Natural killer cell treated with Interleukin-12 subunit alpha and Interleukin-12 subunit beta and Interleukin-15 and Interleukin-18, amount 100 ng/mL, for 72 hours (primary cell): ENCODE results near the gene GNG12. TPM values are rescaled to one million over a fixed set of nuclear protein-coding genes. Genes with fewer than 3 reads are reported as not detected.
"Not testable (repeated sequence)": the region's sequence is repeated elsewhere in the genome, so short reads cannot be mapped to it uniquely, and the experiment has no call there.

Experiments
- ATAC-seq, 2 donors: fragments of 150-1000 bp; cut with Tn5 transposase in 1 of 2; sonication (Bioruptor Pico), chemical (Tn5 transposase) in 1 of 2; 2 replicates each; pipeline ENCODE4 v1.10.0; 2021
- DNase-seq: peaks from one replicate; pipeline ENCODE4 v3.0.0; 2022; ENCODE audit warnings: low spot score
- H3K27ac Mint-ChIP-seq, 2 donors: 1 replicate in 1 of 2; 2 replicates in 1 of 2; pipeline ENCODE4 v1.8.0; 2022; ENCODE audit warnings: mixed read lengths in 2 of 2, mild to moderate bottlenecking in 1 of 2, moderate library complexity in 1 of 2
- H3K27me3 Mint-ChIP-seq, 2 donors: 1 replicate in 1 of 2; 2 replicates in 1 of 2; pipeline ENCODE4 v1.8.0; 2022; ENCODE audit warnings: mixed read lengths in 2 of 2
- H3K36me3 Mint-ChIP-seq: one replicate; pipeline ENCODE4 v1.8.0; 2022; ENCODE audit warnings: mixed read lengths
- H3K4me1 Mint-ChIP-seq, 2 donors: 1 replicate in 1 of 2; 2 replicates in 1 of 2; pipeline ENCODE4 v1.8.0; 2022; ENCODE audit warnings: low read depth in 2 of 2, mixed read lengths in 2 of 2, mild to moderate bottlenecking in 1 of 2
- H3K4me3 Mint-ChIP-seq: one replicate; pipeline ENCODE4 v1.8.0; 2022; ENCODE audit warnings: mixed read lengths
- H3K9me3 Mint-ChIP-seq: 2 replicates; pipeline ENCODE4 v1.8.0; 2022; ENCODE audit warnings: mixed read lengths
- total RNA-seq, 2 donors: library from RNA; stranded (reverse); gene quantifications; one replicate each; pipeline ENCODE4 v1.2.3, GENCODE V29; 2022

Gene GNG12
- total RNA-seq, 2 donors from 2014 or later: 0.21 to 0.28 TPM

- H3K9me3 Mint-ChIP-seq: no peaks in the 10 kb centered on the region
- H3K27ac Mint-ChIP-seq: no peak overlapping the region
- no peak for DNase-seq
- H3K4me3 Mint-ChIP-seq: no peak overlapping the region
- ATAC-seq: no peak
- H3K27me3 Mint-ChIP-seq: peaks cover 0 to 2% of the 10 kb centered on the region in 2 donors
- H3K4me1 Mint-ChIP-seq: peaks cover 26 to 31% of the 10 kb centered on the region in 2 donors
- peaks cover 3% of the 10 kb centered on the region for H3K36me3 Mint-ChIP-seq
Observed at GRCh38 chr1:67682659-67683197, 150.5 kb downstream of the GNG12 start.

GRCh38 chr1:67680486-67680885 lies 152.8 kb downstream of the GNG12 start:
- peaks cover 0 to 5% of the 10 kb centered on the region in 2 donors for H3K27me3 Mint-ChIP-seq
- DNase-seq (no peak), ATAC-seq (no peak)
- peaks cover 14 to 18% of the 10 kb centered on the region in 2 donors for H3K4me1 Mint-ChIP-seq
- no peaks in the 10 kb centered on the region for H3K36me3 Mint-ChIP-seq
- H3K27ac Mint-ChIP-seq: no peak overlapping the region
- no peaks in the 10 kb centered on the region for H3K9me3 Mint-ChIP-seq
- no peak overlapping the region for H3K4me3 Mint-ChIP-seq

GRCh38 chr1:67679691-67680090 lies 153.6 kb downstream of the GNG12 start:
- ATAC-seq (no peak), DNase-seq (no peak)
- Mint-ChIP-seq H3K4me1 (peaks cover 10 to 13% of the 10 kb centered on the region in 2 donors), H3K27me3 (peaks cover 0 to 5% of the 10 kb centered on the region in 2 donors), H3K9me3 (no peaks in the 10 kb centered on the region), H3K27ac (no peak overlapping the region), H3K4me3 (no peak overlapping the region), H3K36me3 (no peaks in the 10 kb centered on the region)

GRCh38 chr1:67677930-67678329 lies 155.3 kb downstream of the GNG12 start:
- no peaks in the 10 kb centered on the region for H3K9me3 Mint-ChIP-seq
- peaks cover 5 to 6% of the 10 kb centered on the region in 2 donors for H3K4me1 Mint-ChIP-seq
- peaks cover 7 to 8% of the 10 kb centered on the region in 2 donors for H3K27me3 Mint-ChIP-seq
- no peak for ATAC-seq
- H3K27ac Mint-ChIP-seq: no peak overlapping the region
- DNase-seq: no peak
- no peaks in the 10 kb centered on the region for H3K36me3 Mint-ChIP-seq
- H3K4me3 Mint-ChIP-seq: no peak overlapping the region

GRCh38 chr1:67677408-67677807 lies 155.9 kb downstream of the GNG12 start:
- H3K27ac Mint-ChIP-seq: no peak overlapping the region
- DNase-seq (no peak), ATAC-seq (no peak)
- peaks cover 5 to 6% of the 10 kb centered on the region in 2 donors for H3K4me1 Mint-ChIP-seq
- peaks cover 7 to 13% of the 10 kb centered on the region in 2 donors for H3K27me3 Mint-ChIP-seq
- no peak overlapping the region for H3K4me3 Mint-ChIP-seq
- no peaks in the 10 kb centered on the region for H3K36me3 Mint-ChIP-seq
- no peaks in the 10 kb centered on the region for H3K9me3 Mint-ChIP-seq

GRCh38 chr1:67676946-67677345 lies 156.3 kb downstream of the GNG12 start:
- Mint-ChIP-seq H3K27me3 (peaks cover 11 to 18% of the 10 kb centered on the region in 2 donors), H3K4me3 (no peak overlapping the region), H3K4me1 (peaks cover 5 to 6% of the 10 kb centered on the region in 2 donors), H3K9me3 (no peaks in the 10 kb centered on the region), H3K27ac (no peak overlapping the region), H3K36me3 (no peaks in the 10 kb centered on the region)
- no peak for DNase-seq
- ATAC-seq: no peak

GRCh38 chr1:67676287-67676686 lies 157.0 kb downstream of the GNG12 start:
- Mint-ChIP-seq H3K36me3 (no peaks in the 10 kb centered on the region), H3K27me3 (peaks cover 14 to 24% of the 10 kb centered on the region in 2 donors), H3K9me3 (no peaks in the 10 kb centered on the region), H3K4me3 (no peak overlapping the region), H3K27ac (no peak overlapping the region), H3K4me1 (peaks cover 5 to 6% of the 10 kb centered on the region in 2 donors)
- DNase-seq: no peak
- ATAC-seq: no peak

- Mint-ChIP-seq H3K27ac (no peak overlapping the region), H3K4me3 (no peak overlapping the region), H3K4me1 (peaks cover 5 to 6% of the 10 kb centered on the region in 2 donors), H3K9me3 (no peaks in the 10 kb centered on the region), H3K36me3 (no peaks in the 10 kb centered on the region), H3K27me3 (peaks cover 16 to 29% of the 10 kb centered on the region in 2 donors)
- DNase-seq (no peak), ATAC-seq (no peak)
Observed at GRCh38 chr1:67675800-67676199, 157.5 kb downstream of the GNG12 start.

- peak; percentile 67 to 71 for ATAC-seq
- peaks cover 5 to 6% of the 10 kb centered on the region in 2 donors for H3K4me1 Mint-ChIP-seq
- DNase-seq: no peak
- H3K27me3 Mint-ChIP-seq: peaks cover 18 to 34% of the 10 kb centered on the region in 2 donors
- H3K9me3 Mint-ChIP-seq: no peaks in the 10 kb centered on the region
- no peak overlapping the region for H3K4me3 Mint-ChIP-seq
- no peak overlapping the region for H3K27ac Mint-ChIP-seq
- no peaks in the 10 kb centered on the region for H3K36me3 Mint-ChIP-seq
Observed at GRCh38 chr1:67674260-67675011, 158.8 kb downstream of the GNG12 start.

- Mint-ChIP-seq H3K27me3 (peaks cover 21 to 34% of the 10 kb centered on the region in 2 donors), H3K4me1 (peaks cover 5 to 6% of the 10 kb centered on the region in 2 donors), H3K4me3 (no peak overlapping the region), H3K9me3 (no peaks in the 10 kb centered on the region), H3K36me3 (no peaks in the 10 kb centered on the region), H3K27ac (no peak overlapping the region)
- no peak for ATAC-seq
- DNase-seq: no peak
Observed at GRCh38 chr1:67673468-67674201, 159.6 kb downstream of the GNG12 start.

- Mint-ChIP-seq H3K9me3 (no peaks in the 10 kb centered on the region), H3K4me1 (peaks cover 5 to 6% of the 10 kb centered on the region in 2 donors), H3K27me3 (peaks cover 26 to 43% of the 10 kb centered on the region in 2 donors), H3K4me3 (no peak overlapping the region), H3K36me3 (no peaks in the 10 kb centered on the region), H3K27ac (no peak overlapping the region)
- ATAC-seq (no peak), DNase-seq (no peak)
Observed at GRCh38 chr1:67672260-67672803, 160.9 kb downstream of the GNG12 start.

- Mint-ChIP-seq H3K27me3 (peaks cover 29 to 57% of the 10 kb centered on the region in 2 donors), H3K9me3 (no peaks in the 10 kb centered on the region), H3K4me3 (no peak overlapping the region), H3K4me1 (no peaks in the 10 kb centered on the region), H3K27ac (no peak overlapping the region), H3K36me3 (no peaks in the 10 kb centered on the region)
- DNase-seq (no peak), ATAC-seq (no peak)
Observed at GRCh38 chr1:67668660-67669059, 164.6 kb downstream of the GNG12 start.

GRCh38 chr1:67666636-67667035 lies 166.6 kb downstream of the GNG12 start:
- no peaks in the 10 kb centered on the region for H3K4me1 Mint-ChIP-seq
- DNase-seq (no peak), ATAC-seq (no peak)
- H3K4me3 Mint-ChIP-seq: no peak overlapping the region
- no peaks in the 10 kb centered on the region for H3K9me3 Mint-ChIP-seq
- no peaks in the 10 kb centered on the region for H3K36me3 Mint-ChIP-seq
- no peak overlapping the region for H3K27ac Mint-ChIP-seq
- peaks cover 22 to 40% of the 10 kb centered on the region in 2 donors for H3K27me3 Mint-ChIP-seq

GRCh38 chr1:67665307-67665706 lies 168.0 kb downstream of the GNG12 start:
- H3K36me3 Mint-ChIP-seq, ATAC-seq, H3K9me3 Mint-ChIP-seq, H3K27ac Mint-ChIP-seq, H3K4me1 Mint-ChIP-seq, DNase-seq, H3K4me3 Mint-ChIP-seq: not testable (repeated sequence)
- peaks cover 22 to 40% of the 10 kb centered on the region in 2 donors for H3K27me3 Mint-ChIP-seq
